Parathyroid adenoma (tissue), 2 donors: ENCODE data around the gene CHD3.

Experiments
- H2AFZ ChIP-seq: fragments of 300-600 bp; sonication (generic); one replicate; pipeline ENCODE4 v1.7.0; 2017; ENCODE audit warnings: antibody characterized with exemption, mild to moderate bottlenecking
- H3K27ac ChIP-seq: fragments of 300-600 bp; sonication (generic); one replicate; pipeline ENCODE4 v1.7.0; 2017
- H3K27me3 ChIP-seq: fragments of 300-600 bp; sonication (generic); one replicate; pipeline ENCODE4 v1.7.0; 2017; ENCODE audit warnings: low read length; ENCODE audit not compliant: control insufficient read depth, insufficient read depth
- H3K36me3 ChIP-seq: fragments of 300-600 bp; sonication (generic); one replicate; pipeline ENCODE4 v1.7.0; 2017; ENCODE audit warnings: low read length; ENCODE audit not compliant: control insufficient read depth, insufficient read depth
- H3K4me1 ChIP-seq: fragments of 300-600 bp; sonication (generic); one replicate; pipeline ENCODE4 v1.7.0; 2017; ENCODE audit warnings: control low read depth
- H3K4me2 ChIP-seq: fragments of 300-600 bp; sonication (generic); one replicate; pipeline ENCODE4 v1.7.0; 2017; ENCODE audit warnings: low read length
- H3K4me3 ChIP-seq: fragments of 300-600 bp; sonication (generic); one replicate; pipeline ENCODE4 v1.7.0; 2017; ENCODE audit warnings: low read depth, low read length
- H3K79me2 ChIP-seq: fragments of 300-600 bp; sonication (generic); one replicate; pipeline ENCODE4 v1.7.0; 2017; ENCODE audit warnings: control low read depth
- H3K9ac ChIP-seq: fragments of 300-600 bp; sonication (generic); one replicate; pipeline ENCODE4 v1.7.0; 2017; ENCODE audit warnings: mild to moderate bottlenecking
- H3K9me3 ChIP-seq: fragments of 300-600 bp; sonication (generic); one replicate; pipeline ENCODE4 v1.7.0; 2017; ENCODE audit warnings: low read length; ENCODE audit not compliant: control insufficient read depth
- CTCF ChIP-seq: fragments of 300-600 bp; sonication (generic); IDR thresholded peaks from one replicate; pipeline ENCODE4 v1.7.0; 2017; ENCODE audit warnings: antibody characterized with exemption, mild to moderate bottlenecking
- donor health status: primary hyperparathyroidism.

CHD3 gene

GRCh38 chr17:7932949-7933348, 44.4 kb downstream of the CHD3 start:
- no peak for TF ChIP-seq CTCF
- Histone ChIP-seq H3K27ac (no peak overlapping the region), H3K9me3 (no peaks in the 10 kb centered on the region), H3K4me3 (peak overlapping the region; percentile 98), H3K4me2 (peak overlapping the region; percentile 99), H3K27me3 (no peaks in the 10 kb centered on the region), H3K9ac (no peak overlapping the region), H3K4me1 (peaks cover 5% of the 10 kb centered on the region), H3K36me3 (no peaks in the 10 kb centered on the region), H2AFZ (peak overlapping the region; percentile 97), H3K79me2 (no peaks in the 10 kb centered on the region)

- Histone ChIP-seq H3K36me3 (no peaks in the 10 kb centered on the region), H3K9ac (no peak overlapping the region), H3K4me2 (no peak overlapping the region), H3K27me3 (no peaks in the 10 kb centered on the region), H2AFZ (no peak overlapping the region), H3K9me3 (no peaks in the 10 kb centered on the region), H3K4me1 (peaks cover 4% of the 10 kb centered on the region), H3K79me2 (no peaks in the 10 kb centered on the region), H3K27ac (no peak overlapping the region), H3K4me3 (no peak overlapping the region)
- no peak for TF ChIP-seq CTCF
Observed at GRCh38 chr17:7935859-7936258, 47.3 kb downstream of the CHD3 start.

- H2AFZ ChIP-seq: no peak overlapping the region
- H3K9ac ChIP-seq: no peak overlapping the region
- no peak overlapping the region for H3K4me3 ChIP-seq
- TF ChIP-seq CTCF: no peak
- H3K79me2 ChIP-seq: no peaks in the 10 kb centered on the region
- H3K27ac ChIP-seq: no peak overlapping the region
- H3K4me2 ChIP-seq: no peak overlapping the region
- H3K36me3 ChIP-seq: no peaks in the 10 kb centered on the region
- no peaks in the 10 kb centered on the region for H3K4me1 ChIP-seq
- H3K27me3 ChIP-seq: no peaks in the 10 kb centered on the region
- no peaks in the 10 kb centered on the region for H3K9me3 ChIP-seq
Observed at GRCh38 chr17:7940034-7940433, 51.4 kb downstream of the CHD3 start.

GRCh38 chr17:7940743-7941142, 52.2 kb downstream of the CHD3 start:
- Histone ChIP-seq H3K4me3 (no peak overlapping the region), H3K27ac (no peak overlapping the region), H3K9me3 (no peaks in the 10 kb centered on the region), H3K9ac (no peak overlapping the region), H2AFZ (no peak overlapping the region), H3K27me3 (no peaks in the 10 kb centered on the region), H3K4me1 (no peaks in the 10 kb centered on the region), H3K4me2 (no peak overlapping the region), H3K36me3 (no peaks in the 10 kb centered on the region), H3K79me2 (no peaks in the 10 kb centered on the region)
- TF ChIP-seq CTCF: no peak

GRCh38 chr17:7943291-7943690, 54.7 kb downstream of the CHD3 start:
- TF ChIP-seq CTCF: no peak
- Histone ChIP-seq H3K36me3 (no peaks in the 10 kb centered on the region), H2AFZ (no peak overlapping the region), H3K4me3 (no peak overlapping the region), H3K27me3 (no peaks in the 10 kb centered on the region), H3K79me2 (no peaks in the 10 kb centered on the region), H3K9ac (no peak overlapping the region), H3K9me3 (no peaks in the 10 kb centered on the region), H3K4me1 (no peaks in the 10 kb centered on the region), H3K4me2 (no peak overlapping the region), H3K27ac (no peak overlapping the region)
